HT1080 (cell line): ENCODE data around the gene DDIT4. TPM values are rescaled to one million over a fixed set of nuclear protein-coding genes. Genes with fewer than 3 reads are reported as not detected.

Experiments
- DNase-seq: peaks from one replicate; pipeline ENCODE4 v3.0.0-alpha.2; 2015; ENCODE audit warnings: low read depth
- total RNA-seq: library from RNA; depleted of rRNA; stranded (reverse); fragments of >200 nt; shearing (Covaris generic); gene quantifications from 2 replicates; pipeline ENCODE4 v1.2.3, GENCODE V29; 2014; rRNA removed

DDIT4 gene
- total RNA-seq, 1 experiment from 2014 or later: 16.1 TPM

GRCh38 chr10:72316386-72316700, 42.6 kb downstream of the DDIT4 start:
- DNase-seq: no peak

DNA sequence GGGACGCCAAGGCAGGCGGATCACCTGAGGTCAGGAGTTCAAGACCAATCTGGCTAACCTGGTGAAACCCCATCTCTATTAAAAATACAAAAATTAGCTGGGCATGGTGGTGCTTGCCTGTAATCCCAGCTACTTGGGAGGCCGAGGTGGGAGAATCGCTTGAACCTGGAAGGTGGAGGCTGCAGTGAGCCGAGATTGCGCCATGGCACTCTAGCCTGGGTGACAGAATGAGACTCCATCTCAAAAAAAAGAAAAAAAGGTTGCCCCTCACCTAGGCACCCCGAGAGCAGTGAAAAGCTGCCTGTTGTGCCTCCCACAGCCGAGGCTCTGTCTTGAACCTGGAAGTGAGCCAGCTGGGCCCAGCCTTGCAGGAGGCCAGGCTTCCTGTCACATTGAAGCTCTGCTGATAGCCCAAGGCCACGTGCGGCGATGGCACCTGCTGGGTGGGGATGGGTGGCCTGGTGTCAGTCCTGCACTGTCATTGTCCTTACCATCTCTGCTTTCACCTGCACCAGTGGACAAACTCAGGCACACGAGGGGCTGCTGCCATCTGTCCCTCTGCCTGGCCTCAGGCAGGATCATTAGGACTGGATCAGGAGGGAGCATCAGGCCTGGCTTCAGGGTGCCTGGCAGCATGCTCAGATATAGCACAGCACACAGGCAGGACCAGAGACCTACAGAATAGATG, 43.2 kb downstream of the DDIT4 start:
- no peak for DNase-seq

DNA sequence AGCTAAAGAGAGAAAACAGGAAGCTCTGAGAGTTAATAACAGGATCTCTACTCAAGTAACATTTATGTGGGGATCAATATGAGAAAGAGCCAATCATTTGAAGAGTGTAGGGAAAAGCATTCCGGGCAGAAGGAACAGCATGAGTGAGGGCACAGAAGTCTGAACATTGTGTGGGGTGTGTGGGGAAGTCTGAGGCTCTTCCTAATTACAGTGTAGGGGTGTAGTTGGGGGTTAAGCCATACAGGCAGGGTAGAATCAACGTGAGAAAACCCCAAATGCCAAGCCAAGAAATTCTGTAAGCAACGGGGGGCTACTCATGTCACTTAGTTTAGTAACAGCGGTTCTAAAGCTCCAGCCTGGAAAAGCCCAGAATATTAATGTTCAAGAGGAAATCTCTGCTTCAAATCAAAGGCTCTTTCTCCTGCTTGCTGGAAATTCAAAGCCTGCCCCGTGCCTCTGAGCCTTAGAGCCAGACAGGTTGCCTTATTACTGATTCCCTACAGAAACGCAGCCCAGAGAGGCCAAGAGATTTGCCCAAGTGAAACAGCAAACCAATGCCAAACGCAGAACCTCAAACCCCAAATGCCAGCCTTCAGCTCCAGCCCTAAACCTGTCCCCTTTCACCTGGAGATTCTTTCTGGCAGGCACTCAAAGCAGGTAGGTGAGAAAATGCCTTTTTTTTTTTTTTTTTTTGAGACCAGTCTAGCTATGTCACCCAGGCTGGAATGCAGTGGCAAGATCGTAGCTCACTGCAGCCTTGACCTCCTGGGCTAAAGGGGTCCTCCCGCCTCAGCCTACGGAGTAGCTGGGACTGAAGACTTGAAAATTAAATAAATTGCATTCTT, 44.9 kb downstream of the DDIT4 start:
- no peak for DNase-seq

GRCh38 chr10:72319416-72320254, 45.9 kb downstream of the DDIT4 start:
- DNase-seq: no peak

- peak; percentile 98 for DNase-seq
These were observed 47.0 kb downstream of the DDIT4 start for GRCh38 chr10:72320676-72321247.

DNA sequence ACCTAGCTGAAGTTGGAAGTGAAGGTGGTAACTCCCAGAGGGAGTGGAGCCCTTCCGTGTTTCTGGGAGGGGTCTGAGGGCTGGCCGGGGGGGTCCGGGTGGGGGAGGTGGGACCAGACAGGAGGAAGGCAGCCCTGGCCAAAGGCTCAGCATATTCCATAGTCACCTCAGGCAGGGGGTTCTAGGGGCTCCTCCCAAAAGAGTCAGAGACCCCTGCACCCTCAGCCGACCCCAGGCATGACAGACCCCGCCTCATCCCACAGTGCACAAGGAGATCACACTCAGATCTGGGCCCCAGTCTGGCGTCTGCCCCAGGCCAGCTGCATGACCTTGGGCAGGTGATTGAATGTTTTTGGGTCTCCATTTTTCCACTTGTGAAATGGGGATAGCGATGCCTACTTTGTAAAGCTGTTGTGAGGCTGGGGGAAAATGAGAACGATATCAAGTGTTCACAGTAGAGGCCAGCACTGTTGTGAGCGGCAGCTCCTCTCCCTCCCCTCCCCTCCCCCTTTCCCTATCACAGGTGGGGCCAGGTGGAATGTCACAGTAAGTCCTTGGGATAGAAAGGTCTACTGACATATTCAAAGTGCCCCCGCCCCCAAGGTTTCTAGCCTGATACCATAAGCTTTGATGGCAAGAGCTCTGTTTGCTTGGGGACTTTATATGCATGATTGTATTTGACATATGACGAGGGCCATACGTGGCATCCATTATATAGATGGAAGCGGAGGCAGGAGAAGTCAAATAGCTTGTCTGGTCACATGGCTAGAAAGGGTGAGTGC, 47.7 kb downstream of the DDIT4 start:
- no peak for DNase-seq

- DNase-seq: peak; percentile 33
These were observed 48.2 kb downstream of the DDIT4 start for GRCh38 chr10:72322030-72322279.

DNA sequence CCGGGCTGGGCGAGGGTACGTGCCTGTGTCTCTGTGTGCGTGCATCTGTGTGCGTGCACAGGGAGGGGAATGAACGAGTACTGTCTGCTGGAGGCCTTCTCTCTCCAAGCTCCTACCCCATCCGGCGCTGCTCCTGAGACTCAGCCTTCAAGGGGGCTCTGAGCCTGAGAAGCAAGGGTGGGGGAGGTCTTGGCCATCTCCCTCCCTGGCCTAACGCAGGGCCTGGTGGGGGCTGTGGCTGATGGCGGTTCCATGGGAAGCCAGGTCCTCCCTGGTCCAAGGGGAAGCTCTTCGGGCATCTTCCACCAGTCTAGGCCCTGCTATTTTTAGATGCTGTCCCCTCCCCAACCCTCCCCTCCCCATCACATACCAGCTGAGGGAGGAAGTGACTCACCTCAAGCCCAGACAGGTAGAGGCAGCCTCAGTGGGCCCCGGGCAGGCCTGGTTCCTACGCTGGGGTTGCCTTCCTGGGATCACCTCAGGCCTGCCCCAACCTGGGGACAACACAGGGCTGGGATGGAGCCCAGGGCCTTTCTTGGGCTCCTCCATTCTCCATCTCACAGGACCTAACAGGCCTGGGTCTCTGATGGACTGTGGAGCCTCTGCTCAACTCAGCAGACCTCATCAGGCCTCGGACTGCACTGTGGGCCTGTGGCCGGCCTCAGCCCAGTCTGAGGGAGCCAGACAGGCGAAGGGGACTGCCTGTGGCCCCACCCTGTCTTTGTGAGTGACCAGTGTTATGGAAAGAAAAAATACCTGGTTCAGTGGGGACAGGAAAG, 48.7 kb downstream of the DDIT4 start:
- DNase-seq: no peak

- no peak for DNase-seq
These were observed 49.5 kb downstream of the DDIT4 start for GRCh38 chr10:72323108-72323749.

DNA sequence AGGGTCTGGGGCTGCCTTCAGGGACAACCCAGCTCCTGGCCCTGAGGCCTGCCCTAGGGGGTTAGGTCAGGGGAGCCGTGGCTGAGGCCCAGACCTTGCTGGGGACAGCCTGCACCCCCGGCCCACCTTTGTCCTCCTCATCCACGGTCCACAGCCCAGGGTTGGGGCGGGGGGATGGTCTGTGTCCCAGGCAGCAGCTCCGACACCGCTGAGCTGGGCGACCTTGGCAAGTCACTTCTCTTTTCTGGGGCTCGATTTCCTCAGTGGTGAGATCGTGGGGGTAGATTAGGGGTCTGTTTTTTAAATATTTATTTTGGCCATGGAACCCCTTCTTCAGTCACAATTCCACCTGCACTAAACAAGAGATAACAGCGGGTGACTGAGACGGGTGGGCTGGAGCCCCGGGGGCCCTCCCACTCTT, 50.1 kb downstream of the DDIT4 start:
- no peak for DNase-seq

Other genes with a start within 250 kb of the DDIT4 start
- not detected in 2 replicates for gene SPOCK2, start 185.4 kb upstream of the DDIT4 start, total RNA-seq
- 37.2 and 44.2 TPM in 2 replicates for gene ANAPC16, start 57.9 kb upstream of the DDIT4 start, total RNA-seq
- 17.4 and 24.3 TPM in 2 replicates for gene ASCC1, start 57.6 kb upstream of the DDIT4 start, total RNA-seq
- 43.8 and 53.5 TPM in 2 replicates for gene DNAJB12, start 81.0 kb downstream of the DDIT4 start, total RNA-seq